ENCODE measurements around the gene LMAN2.

DNA sequence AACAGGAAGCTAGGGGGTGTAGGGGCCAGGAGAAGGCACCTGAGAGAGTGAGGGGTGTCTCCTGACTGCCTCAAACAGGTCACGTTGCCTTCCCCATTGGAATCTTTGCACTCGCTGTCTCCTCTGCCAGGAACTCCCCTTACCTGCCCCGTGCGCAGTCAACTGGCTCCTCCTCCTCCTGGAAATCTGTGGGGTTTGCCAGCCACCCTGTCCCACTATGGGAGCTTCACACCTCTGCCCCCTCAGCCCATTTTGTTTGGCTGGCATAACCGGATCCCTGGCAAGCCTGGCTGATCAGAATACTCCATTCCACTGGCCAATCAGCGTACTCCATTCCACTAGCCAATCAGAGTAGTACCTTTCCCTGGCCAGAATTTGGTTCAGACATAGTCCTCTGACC lies 22.3 kb upstream of the LMAN2 start:
- TF ChIP-seq, protein P1, sequence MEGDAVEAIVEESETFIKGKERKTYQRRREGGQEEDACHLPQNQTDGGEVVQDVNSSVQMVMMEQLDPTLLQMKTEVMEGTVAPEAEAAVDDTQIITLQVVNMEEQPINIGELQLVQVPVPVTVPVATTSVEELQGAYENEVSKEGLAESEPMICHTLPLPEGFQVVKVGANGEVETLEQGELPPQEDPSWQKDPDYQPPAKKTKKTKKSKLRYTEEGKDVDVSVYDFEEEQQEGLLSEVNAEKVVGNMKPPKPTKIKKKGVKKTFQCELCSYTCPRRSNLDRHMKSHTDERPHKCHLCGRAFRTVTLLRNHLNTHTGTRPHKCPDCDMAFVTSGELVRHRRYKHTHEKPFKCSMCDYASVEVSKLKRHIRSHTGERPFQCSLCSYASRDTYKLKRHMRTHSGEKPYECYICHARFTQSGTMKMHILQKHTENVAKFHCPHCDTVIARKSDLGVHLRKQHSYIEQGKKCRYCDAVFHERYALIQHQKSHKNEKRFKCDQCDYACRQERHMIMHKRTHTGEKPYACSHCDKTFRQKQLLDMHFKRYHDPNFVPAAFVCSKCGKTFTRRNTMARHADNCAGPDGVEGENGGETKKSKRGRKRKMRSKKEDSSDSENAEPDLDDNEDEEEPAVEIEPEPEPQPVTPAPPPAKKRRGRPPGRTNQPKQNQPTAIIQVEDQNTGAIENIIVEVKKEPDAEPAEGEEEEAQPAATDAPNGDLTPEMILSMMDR (IDR thresholded peaks at IDR 0.05 in 2 of 3, conservative IDR thresholded peaks at IDR 0.05 in 1 of 3; ENCODE audit: borderline replicate concordance in 1 of 3, insufficient read depth in 1 of 3, low read depth in 2 of 3, low read length in 2 of 3), result no peak
- TF ChIP-seq SP1 (IDR thresholded peaks at IDR 0.05; ENCODE audit: low read depth) (no peak), POLR2A (IDR thresholded peaks at IDR 0.05; ENCODE audit: borderline replicate concordance, extremely low read depth, insufficient read depth, insufficient read length) (no peak), POLR2AphosphoS5 (IDR thresholded peaks at IDR 0.05; ENCODE audit: low read depth, low read length) (no peak), EZH2 (IDR thresholded peaks at IDR 0.05) (no peak), ZNF274 (IDR thresholded peaks at IDR 0.05; ENCODE audit: low read depth, low read length) (no peak), EZH2phosphoT487 (IDR thresholded peaks at IDR 0.05; ENCODE audit: borderline replicate concordance) (no peak), YY1 (IDR thresholded peaks at IDR 0.05; ENCODE audit: extremely low read depth, insufficient replicate concordance, low read depth, low read length) (no peak), JUND (IDR thresholded peaks at IDR 0.05) (no peak), EGR1 (IDR thresholded peaks at IDR 0.05; ENCODE audit: low read depth) (no peak), RAD21 (IDR thresholded peaks at IDR 0.05; ENCODE audit: low read depth) (no peak)
- TF ChIP-seq, protein P2, sequence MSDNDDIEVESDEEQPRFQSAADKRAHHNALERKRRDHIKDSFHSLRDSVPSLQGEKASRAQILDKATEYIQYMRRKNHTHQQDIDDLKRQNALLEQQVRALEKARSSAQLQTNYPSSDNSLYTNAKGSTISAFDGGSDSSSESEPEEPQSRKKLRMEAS (IDR thresholded peaks at IDR 0.05), result no peak
- TF ChIP-seq, protein P3, sequence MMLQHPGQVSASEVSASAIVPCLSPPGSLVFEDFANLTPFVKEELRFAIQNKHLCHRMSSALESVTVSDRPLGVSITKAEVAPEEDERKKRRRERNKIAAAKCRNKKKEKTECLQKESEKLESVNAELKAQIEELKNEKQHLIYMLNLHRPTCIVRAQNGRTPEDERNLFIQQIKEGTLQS (IDR thresholded peaks at IDR 0.05), result no peak
